Ishikawa (cell line): ENCODE data around the gene SLC28A1.

Experiments used
- REST ChIP-seq: IDR thresholded peaks from 2 replicates; pipeline ENCODE4 v1.6.1; 2012; ENCODE audit warnings: low read depth, mild to moderate bottlenecking
- USF1 ChIP-seq: IDR thresholded peaks from 2 replicates; pipeline ENCODE4 v1.6.1; 2012

- TF ChIP-seq USF1 (no peak), REST (no peak)
Measured at GRCh38 chr15:84840741-84841429, 43.6 kb upstream of the SLC28A1 start.
